Osteocyte (in vitro differentiated cells): ENCODE measurements around the gene DOP1B. TPM values are rescaled to one million over a fixed set of nuclear protein-coding genes. Genes with fewer than 3 reads are reported as not detected.
A peak's percentile ranks its signal among the peaks of the same experiment; 100 is the strongest.

Experiments
- DNase-seq: peaks from one replicate; pipeline ENCODE4 v3.0.0; 2021; ENCODE audit warnings: mixed read lengths; ENCODE audit not compliant: unreplicated experiment; ENCODE audit errors: extremely low spot score
- H3K27ac Mint-ChIP-seq: one replicate; pipeline ENCODE4 v1.8.0; 2021; ENCODE audit warnings: mild to moderate bottlenecking, mixed read lengths; ENCODE audit not compliant: unreplicated experiment
- H3K27me3 Mint-ChIP-seq: one replicate; pipeline ENCODE4 v1.8.0; 2021; ENCODE audit warnings: mixed read lengths; ENCODE audit not compliant: unreplicated experiment
- H3K36me3 Mint-ChIP-seq: one replicate; pipeline ENCODE4 v1.8.0; 2021; ENCODE audit warnings: mixed read lengths; ENCODE audit not compliant: unreplicated experiment
- H3K4me1 Mint-ChIP-seq: one replicate; pipeline ENCODE4 v1.8.0; 2021; ENCODE audit warnings: mixed read lengths; ENCODE audit not compliant: unreplicated experiment
- H3K4me3 Mint-ChIP-seq: one replicate; pipeline ENCODE4 v1.8.0; 2021; ENCODE audit warnings: mild to moderate bottlenecking, moderate library complexity, mixed read lengths; ENCODE audit not compliant: unreplicated experiment
- H3K9me3 Mint-ChIP-seq: one replicate; pipeline ENCODE4 v1.8.0; 2021; ENCODE audit warnings: mixed read lengths; ENCODE audit not compliant: unreplicated experiment
- long read RNA-seq: library from polyadenylated mRNA; unstranded; transcript quantifications from one replicate; pipeline ENCODE4 v2.0.0, GENCODE V29; 2021
- total RNA-seq: library from RNA; stranded (reverse); gene quantifications from 2 replicates; pipeline ENCODE4 v1.2.1, GENCODE V29; 2021
- TF ChIP-seq, protein P1 (sequence below): fragments of 200-600 bp; sonication (generic); IDR thresholded peaks from 2 replicates; pipeline ENCODE4 v1.5.0; 2021; ENCODE audit warnings: antibody characterized with exemption, mild to moderate bottlenecking, moderate library complexity

DOP1B gene, protein sequence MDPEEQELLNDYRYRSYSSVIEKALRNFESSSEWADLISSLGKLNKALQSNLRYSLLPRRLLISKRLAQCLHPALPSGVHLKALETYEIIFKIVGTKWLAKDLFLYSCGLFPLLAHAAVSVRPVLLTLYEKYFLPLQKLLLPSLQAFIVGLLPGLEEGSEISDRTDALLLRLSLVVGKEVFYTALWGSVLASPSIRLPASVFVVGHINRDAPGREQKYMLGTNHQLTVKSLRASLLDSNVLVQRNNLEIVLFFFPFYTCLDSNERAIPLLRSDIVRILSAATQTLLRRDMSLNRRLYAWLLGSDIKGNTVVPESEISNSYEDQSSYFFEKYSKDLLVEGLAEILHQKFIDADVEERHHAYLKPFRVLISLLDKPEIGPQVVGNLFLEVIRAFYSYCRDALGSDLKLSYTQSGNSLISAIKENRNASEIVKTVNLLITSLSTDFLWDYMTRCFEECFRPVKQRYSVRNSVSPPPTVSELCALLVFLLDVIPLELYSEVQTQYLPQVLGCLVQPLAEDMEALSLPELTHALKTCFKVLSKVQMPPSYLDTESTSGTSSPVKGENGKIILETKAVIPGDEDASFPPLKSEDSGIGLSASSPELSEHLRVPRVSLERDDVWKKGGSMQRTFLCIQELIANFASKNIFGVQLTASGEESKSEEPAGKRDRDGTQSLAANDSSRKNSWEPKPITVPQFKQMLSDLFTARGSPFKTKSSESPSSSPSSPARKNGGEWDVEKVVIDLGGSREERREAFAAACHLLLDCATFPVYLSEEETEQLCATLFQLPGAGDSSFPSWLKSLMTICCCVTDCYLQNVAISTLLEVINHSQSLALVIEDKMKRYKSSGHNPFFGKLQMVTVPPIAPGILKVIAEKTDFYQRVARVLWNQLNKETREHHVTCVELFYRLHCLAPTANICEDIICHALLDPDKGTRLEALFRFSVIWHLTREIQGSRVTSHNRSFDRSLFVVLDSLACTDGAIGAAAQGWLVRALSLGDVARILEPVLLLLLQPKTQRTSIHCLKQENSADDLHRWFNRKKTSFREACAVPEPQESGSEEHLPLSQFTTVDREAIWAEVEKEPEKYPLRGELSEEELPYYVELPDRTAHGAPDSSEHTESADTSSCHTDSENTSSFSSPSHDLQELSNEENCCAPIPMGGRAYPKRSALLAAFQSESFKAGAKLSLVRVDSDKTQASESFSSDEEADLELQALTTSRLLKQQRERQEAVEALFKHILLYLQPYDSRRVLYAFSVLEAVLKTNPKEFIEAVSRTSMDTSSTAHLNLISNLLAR (N-terminal part only)
- 14.3 and 16.5 TPM in 2 replicates for total RNA-seq
- long read RNA-seq, partial matches to known transcripts: 9 of 15 reads
- long read RNA-seq, other reads (novel, unspliced or antisense): 5 of 15 reads

DNA sequence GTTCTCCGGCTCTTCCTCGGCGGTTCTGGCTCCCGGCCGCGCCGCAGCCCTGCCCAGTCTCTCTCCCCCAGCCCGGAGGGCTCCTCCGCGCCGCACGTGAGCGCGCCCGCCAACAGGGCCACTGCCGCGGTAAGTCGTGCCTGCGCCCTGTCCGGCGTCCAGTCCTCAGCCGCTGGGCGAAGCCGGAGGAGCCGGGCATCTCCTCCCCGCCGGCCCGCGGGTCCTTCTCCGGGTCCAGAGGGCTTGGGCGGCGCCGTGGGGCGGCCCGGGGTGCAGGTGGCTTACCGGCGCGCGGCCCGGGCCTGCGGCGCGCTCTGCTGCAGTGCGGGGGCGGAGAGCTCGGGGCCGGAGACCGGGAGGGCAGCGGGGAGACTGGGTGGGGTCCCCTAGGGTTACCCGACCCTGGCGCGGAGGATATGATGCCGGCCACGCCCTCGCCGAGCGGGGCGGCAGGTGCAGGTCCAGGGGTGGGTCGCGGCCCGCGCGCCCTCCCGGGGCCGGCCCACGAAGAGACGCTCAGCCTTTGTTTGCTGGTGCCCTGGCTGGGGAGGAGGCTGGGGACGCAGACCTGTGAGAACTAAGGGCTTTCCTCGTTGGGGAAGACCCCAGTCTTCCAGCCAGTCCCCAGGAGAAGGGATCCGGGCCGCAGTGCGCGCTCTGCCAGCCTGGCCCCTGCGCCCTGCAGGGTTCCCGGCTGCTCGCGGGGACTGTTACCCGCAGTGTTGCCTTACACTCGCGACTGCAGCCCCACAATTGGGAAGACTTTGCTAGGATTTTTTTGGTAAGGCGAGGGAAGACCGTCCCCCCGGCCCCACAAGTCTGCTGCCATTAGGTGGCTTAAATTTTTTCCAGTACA, at the start of gene DOP1B:
TSS of gene DOP1B (plus strand) at position 10 of the 856 bp plus-strand sequence. CDS start 7,910 bp downstream, outside the sequence.
- peak; percentile 86 for DNase-seq
- H3K36me3 Mint-ChIP-seq: no peaks in the 10 kb centered on the region
- H3K9me3 Mint-ChIP-seq: no peaks in the 10 kb centered on the region
- H3K4me3 Mint-ChIP-seq: peak within 1 kb of the TSS; percentile 77
- no peak within 1 kb of the TSS for H3K27ac Mint-ChIP-seq
- H3K27me3 Mint-ChIP-seq: no peaks in the 10 kb centered on the region
- TF ChIP-seq, protein P1, sequence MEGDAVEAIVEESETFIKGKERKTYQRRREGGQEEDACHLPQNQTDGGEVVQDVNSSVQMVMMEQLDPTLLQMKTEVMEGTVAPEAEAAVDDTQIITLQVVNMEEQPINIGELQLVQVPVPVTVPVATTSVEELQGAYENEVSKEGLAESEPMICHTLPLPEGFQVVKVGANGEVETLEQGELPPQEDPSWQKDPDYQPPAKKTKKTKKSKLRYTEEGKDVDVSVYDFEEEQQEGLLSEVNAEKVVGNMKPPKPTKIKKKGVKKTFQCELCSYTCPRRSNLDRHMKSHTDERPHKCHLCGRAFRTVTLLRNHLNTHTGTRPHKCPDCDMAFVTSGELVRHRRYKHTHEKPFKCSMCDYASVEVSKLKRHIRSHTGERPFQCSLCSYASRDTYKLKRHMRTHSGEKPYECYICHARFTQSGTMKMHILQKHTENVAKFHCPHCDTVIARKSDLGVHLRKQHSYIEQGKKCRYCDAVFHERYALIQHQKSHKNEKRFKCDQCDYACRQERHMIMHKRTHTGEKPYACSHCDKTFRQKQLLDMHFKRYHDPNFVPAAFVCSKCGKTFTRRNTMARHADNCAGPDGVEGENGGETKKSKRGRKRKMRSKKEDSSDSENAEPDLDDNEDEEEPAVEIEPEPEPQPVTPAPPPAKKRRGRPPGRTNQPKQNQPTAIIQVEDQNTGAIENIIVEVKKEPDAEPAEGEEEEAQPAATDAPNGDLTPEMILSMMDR: no peak
- peaks cover 13% of the 10 kb centered on the region for H3K4me1 Mint-ChIP-seq

DNA sequence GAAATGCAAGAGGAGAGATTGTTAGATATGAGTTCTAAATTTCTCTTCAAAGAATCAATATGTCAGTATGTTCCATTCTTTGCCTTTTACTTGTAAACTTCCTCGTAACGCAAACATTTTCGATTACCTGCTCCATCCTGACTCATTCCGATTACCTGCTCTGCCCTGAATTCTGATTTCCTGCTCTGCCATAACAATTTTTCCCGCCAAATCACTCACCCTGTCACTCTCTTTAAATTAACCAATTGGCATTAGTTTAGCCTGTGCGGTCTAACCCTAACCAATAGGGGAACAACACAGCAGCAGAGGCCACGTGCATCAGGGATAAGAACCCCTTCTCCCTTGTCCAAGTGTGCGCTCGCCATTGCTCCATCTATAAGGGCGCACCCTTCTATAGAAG, 46.8 kb upstream of the DOP1B start:
- Mint-ChIP-seq H3K4me1 (peaks cover 15% of the 10 kb centered on the region), H3K27me3 (peaks cover 49% of the 10 kb centered on the region), H3K36me3 (no peaks in the 10 kb centered on the region), H3K27ac (no peak overlapping the region), H3K9me3 (peaks cover 4% of the 10 kb centered on the region), H3K4me3 (no peak overlapping the region)
- DNase-seq: no peak
- TF ChIP-seq, protein P1: no peak

DNA sequence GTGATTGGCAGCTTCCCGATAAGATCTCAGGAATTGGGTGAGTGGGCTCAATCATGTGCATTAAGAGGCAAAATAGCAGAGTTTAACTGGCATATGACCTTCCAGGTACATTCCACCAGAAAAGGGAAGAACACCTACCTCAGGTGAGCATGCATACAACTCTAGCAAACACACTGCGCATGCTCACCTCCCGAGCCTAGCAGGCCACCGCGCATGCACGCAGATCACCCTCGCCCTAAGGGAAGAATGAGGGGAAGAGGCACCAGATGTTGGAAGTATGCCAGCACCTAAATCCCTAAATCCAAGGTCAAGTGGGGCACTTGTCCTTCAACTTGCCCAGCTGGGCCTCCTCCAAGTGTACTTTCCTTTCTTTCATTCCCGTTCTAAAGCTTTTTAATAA, 45.4 kb upstream of the DOP1B start:
- H3K9me3 Mint-ChIP-seq: peaks cover 4% of the 10 kb centered on the region
- no peaks in the 10 kb centered on the region for H3K36me3 Mint-ChIP-seq
- H3K27ac Mint-ChIP-seq: no peak overlapping the region
- peaks cover 13% of the 10 kb centered on the region for H3K4me1 Mint-ChIP-seq
- peaks cover 35% of the 10 kb centered on the region for H3K27me3 Mint-ChIP-seq
- TF ChIP-seq, protein P1: no peak
- no peak overlapping the region for H3K4me3 Mint-ChIP-seq
- DNase-seq: no peak

DNA sequence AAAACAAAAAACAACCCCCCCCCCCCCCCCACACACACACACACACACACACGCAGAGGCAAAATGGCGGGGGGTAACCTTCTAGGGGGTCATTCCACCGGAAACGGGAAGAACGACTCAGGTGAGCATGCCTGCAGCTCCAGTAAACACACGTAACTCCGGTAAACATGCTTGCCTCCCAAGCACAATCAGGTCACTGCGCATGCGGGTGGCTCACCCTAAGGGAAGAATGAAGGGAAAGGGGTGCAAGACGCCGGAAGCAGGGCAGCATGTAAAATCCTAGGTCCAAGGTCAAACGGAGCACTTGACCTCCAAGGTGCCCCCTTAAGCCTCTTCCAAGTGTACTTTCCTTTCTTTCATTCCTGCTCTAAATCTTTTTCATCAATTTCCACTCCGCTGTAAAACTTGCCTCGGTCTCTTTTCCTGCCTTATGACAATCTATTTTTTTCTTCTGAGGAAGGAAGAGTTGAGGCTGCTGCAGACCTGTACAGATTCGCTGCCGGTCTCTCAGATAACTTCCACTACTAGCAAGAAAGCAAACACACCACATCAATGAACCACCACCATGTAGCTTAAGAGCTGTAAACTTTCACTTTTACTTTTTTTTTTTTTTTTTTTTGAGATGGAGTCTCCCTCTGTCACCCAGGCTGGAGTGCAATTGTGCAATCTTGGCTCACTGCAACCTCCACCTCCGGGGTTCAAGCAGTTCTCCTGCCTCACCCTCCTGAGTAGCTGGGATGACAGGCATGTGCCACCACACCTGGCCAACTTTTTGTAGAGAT, 42.8 kb upstream of the DOP1B start:
- peaks cover 14% of the 10 kb centered on the region for H3K27me3 Mint-ChIP-seq
- H3K4me1 Mint-ChIP-seq: peaks cover 13% of the 10 kb centered on the region
- H3K9me3 Mint-ChIP-seq: no peaks in the 10 kb centered on the region
- no peak for DNase-seq
- TF ChIP-seq, protein P1: no peak
- H3K4me3 Mint-ChIP-seq: no peak overlapping the region
- H3K27ac Mint-ChIP-seq: peak overlapping the region; percentile 58
- H3K36me3 Mint-ChIP-seq: no peaks in the 10 kb centered on the region
